Measurements from ENCODE around the gene ZNF277.

The ZNF277 gene

DNA sequence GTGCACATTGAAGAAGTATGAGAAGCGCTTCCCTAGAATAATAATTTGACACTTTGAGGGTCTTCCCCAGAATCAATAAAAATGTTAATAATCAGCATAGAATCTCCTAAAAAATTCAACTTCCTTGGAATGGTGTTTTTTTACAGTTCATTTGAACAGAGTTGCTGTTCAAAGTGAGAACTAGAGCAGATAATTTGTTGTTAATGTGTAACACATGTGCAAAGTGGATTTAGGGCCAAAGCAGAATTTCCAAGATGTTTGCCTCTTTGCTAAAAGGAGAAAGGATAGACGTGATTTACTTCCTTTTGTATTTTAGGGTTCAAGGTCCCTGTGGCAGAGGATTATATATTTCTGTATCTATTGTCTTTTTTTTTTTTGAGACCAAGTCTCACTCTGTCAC, 73.8 kb downstream of the ZNF277 start:
- TF ChIP-seq, protein P1, sequence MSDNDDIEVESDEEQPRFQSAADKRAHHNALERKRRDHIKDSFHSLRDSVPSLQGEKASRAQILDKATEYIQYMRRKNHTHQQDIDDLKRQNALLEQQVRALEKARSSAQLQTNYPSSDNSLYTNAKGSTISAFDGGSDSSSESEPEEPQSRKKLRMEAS (IDR thresholded peaks at IDR 0.05; ENCODE audit: low read depth, low read length), result no peak
- TF ChIP-seq, protein P2, sequence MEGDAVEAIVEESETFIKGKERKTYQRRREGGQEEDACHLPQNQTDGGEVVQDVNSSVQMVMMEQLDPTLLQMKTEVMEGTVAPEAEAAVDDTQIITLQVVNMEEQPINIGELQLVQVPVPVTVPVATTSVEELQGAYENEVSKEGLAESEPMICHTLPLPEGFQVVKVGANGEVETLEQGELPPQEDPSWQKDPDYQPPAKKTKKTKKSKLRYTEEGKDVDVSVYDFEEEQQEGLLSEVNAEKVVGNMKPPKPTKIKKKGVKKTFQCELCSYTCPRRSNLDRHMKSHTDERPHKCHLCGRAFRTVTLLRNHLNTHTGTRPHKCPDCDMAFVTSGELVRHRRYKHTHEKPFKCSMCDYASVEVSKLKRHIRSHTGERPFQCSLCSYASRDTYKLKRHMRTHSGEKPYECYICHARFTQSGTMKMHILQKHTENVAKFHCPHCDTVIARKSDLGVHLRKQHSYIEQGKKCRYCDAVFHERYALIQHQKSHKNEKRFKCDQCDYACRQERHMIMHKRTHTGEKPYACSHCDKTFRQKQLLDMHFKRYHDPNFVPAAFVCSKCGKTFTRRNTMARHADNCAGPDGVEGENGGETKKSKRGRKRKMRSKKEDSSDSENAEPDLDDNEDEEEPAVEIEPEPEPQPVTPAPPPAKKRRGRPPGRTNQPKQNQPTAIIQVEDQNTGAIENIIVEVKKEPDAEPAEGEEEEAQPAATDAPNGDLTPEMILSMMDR (IDR thresholded peaks at IDR 0.05; ENCODE audit: low read depth, low read length), result no peak
- no peak for TF ChIP-seq POLR2A (IDR thresholded peaks at IDR 0.05; ENCODE audit: extremely low read depth, insufficient read length)
- no peak for TF ChIP-seq MYC (IDR thresholded peaks at IDR 0.05; ENCODE audit: low read depth, low read length)
- no peak for DNase-seq (ENCODE audit: low read depth)
- H3K4me3 ChIP-seq (ENCODE audit: low read depth, low read length), result no peak overlapping the region

- H3K4me3 ChIP-seq (ENCODE audit: low read depth, low read length), result no peak overlapping the region
- no peak for DNase-seq (ENCODE audit: low read depth)
- no peak for TF ChIP-seq MYC (IDR thresholded peaks at IDR 0.05; ENCODE audit: low read depth, low read length)
- no peak for TF ChIP-seq POLR2A (IDR thresholded peaks at IDR 0.05; ENCODE audit: extremely low read depth, insufficient read length)
- TF ChIP-seq, protein P1 (IDR thresholded peaks at IDR 0.05; ENCODE audit: low read depth, low read length), result no peak
- TF ChIP-seq, protein P2 (IDR thresholded peaks at IDR 0.05; ENCODE audit: low read depth, low read length), result no peak
These were observed 76.1 kb downstream of the ZNF277 start for GRCh38 chr7:112282476-112283188.

DNA sequence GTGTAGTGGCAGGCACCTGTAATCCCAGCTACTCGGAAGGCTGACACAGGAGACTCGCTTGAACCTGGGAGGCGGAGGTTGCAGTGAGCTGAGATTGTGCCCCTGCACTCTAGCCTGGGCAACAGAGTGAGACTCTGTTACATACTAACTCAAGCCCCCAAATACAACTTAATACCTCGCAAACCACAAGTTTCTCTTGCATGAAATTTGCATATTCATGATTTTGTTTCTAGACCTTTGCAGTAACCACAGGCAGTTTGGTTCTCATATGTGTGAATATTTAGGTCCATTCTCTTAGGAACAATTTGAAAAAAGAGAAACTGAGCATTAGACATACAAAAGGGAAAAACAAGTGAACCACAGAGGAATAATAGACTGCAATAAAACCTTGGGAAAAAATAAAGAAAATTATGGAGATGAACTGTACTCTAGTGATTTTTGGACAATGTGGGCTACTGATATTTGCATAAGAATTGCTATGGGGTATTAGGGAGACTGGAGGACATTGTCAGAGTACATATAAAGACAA, 77.0 kb downstream of the ZNF277 start:
- DNase-seq (ENCODE audit: low read depth), result no peak
- H3K4me3 ChIP-seq (ENCODE audit: low read depth, low read length), result no peak overlapping the region
- TF ChIP-seq MYC (IDR thresholded peaks at IDR 0.05; ENCODE audit: low read depth, low read length) (no peak), POLR2A (IDR thresholded peaks at IDR 0.05; ENCODE audit: extremely low read depth, insufficient read length) (no peak)
- TF ChIP-seq, protein P1 (IDR thresholded peaks at IDR 0.05; ENCODE audit: low read depth, low read length), result no peak
- TF ChIP-seq, protein P2 (IDR thresholded peaks at IDR 0.05; ENCODE audit: low read depth, low read length), result no peak

DNA sequence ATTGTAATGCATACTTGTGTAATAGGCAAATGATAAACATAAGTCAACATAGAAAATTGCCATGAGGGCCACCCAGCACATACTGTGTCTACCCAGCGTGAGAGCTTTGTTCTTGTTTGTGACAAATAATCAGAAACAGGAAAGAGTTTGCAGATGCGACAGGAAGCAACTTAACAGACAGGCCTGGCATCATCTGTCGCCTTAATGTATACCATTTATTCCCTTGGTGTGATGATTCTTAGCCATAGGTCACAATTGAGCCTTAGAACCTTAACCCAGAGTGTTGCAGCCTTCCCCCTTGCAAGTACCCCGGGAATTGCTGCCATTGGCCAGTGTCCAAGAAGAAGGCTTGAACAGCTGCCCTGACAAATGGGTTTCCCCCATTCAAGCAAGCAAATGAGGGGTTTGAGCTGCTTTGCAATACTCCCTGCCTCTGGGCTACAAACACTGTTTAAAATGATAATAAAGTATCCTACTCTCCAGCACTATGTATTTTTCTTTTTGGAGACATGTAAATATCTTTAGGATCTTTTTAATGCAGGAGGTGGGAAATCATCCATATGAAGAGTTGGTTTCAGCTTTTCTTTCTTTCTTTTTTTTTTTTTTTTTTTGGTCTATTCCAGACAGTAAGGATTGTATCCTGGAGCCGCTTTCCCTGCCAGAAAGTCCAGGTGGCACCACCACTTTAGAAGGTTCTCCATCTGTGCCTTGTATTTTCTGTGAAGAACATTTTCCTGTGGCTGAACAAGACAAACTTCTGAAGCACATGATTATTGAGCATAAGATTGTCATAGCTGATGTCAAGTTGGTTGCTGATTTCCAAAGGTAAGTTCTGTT, 80.0 kb downstream of the ZNF277 start:
- TF ChIP-seq MYC (IDR thresholded peaks at IDR 0.05; ENCODE audit: low read depth, low read length) (no peak), POLR2A (IDR thresholded peaks at IDR 0.05; ENCODE audit: extremely low read depth, insufficient read length) (no peak)
- TF ChIP-seq, protein P1 (IDR thresholded peaks at IDR 0.05; ENCODE audit: low read depth, low read length), result no peak
- TF ChIP-seq, protein P2 (IDR thresholded peaks at IDR 0.05; ENCODE audit: low read depth, low read length), result no peak
- no peak overlapping the region for H3K4me3 ChIP-seq (ENCODE audit: low read depth, low read length)
- DNase-seq (ENCODE audit: low read depth), result no peak

DNA sequence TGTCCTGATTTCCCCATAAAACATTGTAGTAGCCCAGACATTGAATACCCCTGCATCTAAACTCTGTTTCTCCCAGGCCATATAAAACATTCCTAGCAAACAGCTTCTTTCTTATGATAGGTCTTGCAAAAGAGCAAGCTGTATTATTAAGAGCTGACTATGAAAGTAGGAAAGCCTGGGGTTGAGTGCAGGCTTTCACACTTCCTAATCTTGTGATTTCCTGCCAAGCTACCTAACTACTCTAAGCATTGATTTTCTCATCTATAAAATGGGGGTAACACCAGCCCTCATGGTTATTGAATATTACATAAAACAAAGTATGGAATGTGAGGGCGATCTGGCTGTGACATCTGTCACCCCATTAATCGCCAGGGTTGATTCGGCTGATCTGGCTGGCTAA, 81.8 kb downstream of the ZNF277 start:
- no peak overlapping the region for H3K4me3 ChIP-seq (ENCODE audit: low read depth, low read length)
- no peak for DNase-seq (ENCODE audit: low read depth)

More for the DNA sequence above, 81.8 kb downstream of the ZNF277 start:
- TF ChIP-seq POLR2A (IDR thresholded peaks at IDR 0.05; ENCODE audit: extremely low read depth, insufficient read length), result no peak
- TF ChIP-seq, protein P2 (IDR thresholded peaks at IDR 0.05; ENCODE audit: low read depth, low read length), result no peak
- TF ChIP-seq, protein P1 (IDR thresholded peaks at IDR 0.05; ENCODE audit: low read depth, low read length), result no peak
- TF ChIP-seq MYC (IDR thresholded peaks at IDR 0.05; ENCODE audit: low read depth, low read length), result no peak
